ENCODE data around the gene C17orf113. TPM values are rescaled to one million over a fixed set of nuclear protein-coding genes. Genes with fewer than 3 reads are reported as not detected.
"Not testable (repeated sequence)": the region's sequence is repeated elsewhere in the genome, so short reads cannot be mapped to it uniquely, and the experiment has no call there.

The C17orf113 gene
- total RNA-seq, 1 donor from 2014 or later, result 0.48 TPM

DNA sequence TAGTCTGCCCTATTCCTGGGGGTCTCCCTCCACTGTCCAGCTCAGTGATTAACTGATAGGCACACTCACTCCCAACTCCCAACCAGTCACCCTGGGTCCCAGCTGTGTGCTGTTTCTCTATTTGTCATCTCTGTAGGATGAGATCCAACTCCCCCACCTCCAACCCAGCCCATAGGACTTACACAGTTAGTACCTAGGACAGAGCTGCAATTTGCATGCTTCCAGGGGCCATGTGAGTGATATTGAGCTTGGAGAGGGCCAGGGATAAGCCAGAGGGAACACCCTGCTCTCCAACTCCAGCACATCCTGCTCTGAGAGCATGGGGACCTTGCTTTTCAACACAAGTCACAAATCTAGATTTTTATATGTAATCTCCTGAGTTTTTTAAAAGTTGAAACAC is 8.8 kb downstream of the C17orf113 start:
- ATAC-seq, result no peak

DNA sequence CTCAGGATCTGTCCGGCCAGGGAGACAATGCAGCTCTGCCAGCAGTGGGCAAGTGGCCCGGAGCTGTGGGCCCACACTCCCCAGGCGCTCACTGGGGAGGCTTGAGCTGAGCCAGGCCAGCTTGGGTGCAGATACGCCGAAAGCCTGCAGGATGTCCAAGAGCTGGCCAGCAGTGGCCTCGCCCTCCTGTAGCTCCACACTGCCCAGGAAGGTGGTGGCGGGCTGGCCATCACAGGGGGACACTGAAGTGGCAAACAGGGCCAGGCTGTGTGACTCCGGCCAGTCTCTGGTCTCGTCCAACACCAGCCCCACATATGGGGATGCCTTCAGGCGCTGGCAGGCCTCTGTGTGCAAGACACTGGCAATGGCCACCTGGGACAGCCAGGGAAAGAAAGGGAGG is 9.6 kb downstream of the C17orf113 start:
- ATAC-seq, result no peak

DNA sequence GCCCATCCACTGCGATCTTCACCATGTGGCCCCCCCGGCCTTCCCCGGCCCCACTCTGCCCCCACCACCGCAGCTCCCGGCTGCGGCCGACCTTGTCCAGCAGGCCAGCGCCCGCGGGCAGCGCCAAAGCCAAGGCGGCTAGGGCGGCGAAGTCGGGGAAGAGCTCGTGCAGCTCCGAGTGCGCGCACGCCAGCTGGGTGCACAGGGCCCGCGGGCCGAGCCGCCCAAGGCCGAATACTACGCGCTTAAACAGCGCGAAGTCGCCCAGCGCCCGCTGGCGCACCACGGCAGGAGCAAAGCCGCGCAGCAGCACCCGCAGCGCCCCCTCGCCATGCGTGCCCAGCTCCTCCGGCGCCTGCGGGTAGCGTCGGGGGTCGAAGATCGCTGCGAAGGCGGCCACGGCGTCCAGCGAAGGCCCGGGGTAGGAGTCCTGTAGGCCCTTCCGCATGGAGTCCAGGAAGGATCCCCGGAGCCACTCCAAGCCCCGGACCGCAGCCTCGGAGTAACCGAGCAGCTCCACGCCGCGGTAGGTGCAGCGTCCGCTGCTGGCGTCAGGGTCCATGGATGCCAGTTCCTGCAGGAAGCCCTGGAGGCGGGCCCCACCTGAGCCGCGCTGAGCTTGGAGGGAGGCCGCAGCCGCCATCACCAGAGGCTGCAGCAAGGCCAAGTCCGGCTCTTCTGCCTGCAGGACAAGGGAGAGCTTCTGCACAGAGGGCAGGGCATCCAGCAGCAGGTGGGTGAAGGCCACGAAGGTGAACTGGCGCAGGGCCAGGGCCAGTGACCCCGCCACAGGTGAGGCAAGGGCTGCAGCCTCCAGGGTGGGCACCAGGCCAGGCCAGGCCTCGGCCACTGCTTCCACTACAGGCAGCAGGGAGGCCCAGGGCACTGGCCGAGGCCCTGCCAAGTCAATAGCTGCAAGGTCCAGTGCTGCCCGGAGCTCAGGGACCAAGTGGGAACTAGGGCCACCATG is 10.3 kb downstream of the C17orf113 start:
- peak; percentile 4 for ATAC-seq

DNA sequence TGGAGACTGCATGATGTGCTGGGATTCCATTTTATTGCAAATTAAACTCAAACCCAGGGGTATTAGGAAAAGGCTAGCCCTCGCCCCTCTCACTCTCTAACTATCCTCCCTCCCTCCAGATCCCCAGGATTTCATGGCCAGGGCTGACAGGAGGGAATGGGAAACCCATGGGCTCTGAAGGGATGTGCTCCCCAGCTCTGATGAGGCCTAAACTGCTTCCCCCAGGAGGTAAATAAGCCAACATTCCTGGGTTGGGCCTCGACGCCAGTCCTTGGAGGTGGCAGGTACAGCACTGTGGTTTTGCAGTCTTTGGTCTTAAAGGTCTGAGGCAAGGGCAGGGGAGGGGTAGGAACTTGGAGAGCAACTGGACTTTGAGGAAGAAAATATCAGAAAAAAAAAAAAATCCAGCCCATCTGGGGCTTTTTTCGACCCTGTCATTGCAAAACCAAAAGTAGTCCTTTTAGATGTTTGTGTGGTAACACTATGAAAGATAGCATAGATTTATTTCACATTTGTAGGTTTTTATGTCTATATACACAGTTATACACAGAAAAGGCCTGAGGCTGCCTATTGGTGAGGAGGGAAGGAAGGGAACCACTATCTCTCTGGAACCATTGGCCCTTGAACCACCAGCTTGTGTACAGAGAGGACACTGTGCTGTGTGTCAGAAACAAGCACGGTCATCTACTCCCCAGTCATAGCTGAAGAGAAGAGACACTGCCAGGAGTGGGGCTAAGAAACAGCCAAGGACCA is 12.0 kb downstream of the C17orf113 start:
- ATAC-seq, result no peak

DNA sequence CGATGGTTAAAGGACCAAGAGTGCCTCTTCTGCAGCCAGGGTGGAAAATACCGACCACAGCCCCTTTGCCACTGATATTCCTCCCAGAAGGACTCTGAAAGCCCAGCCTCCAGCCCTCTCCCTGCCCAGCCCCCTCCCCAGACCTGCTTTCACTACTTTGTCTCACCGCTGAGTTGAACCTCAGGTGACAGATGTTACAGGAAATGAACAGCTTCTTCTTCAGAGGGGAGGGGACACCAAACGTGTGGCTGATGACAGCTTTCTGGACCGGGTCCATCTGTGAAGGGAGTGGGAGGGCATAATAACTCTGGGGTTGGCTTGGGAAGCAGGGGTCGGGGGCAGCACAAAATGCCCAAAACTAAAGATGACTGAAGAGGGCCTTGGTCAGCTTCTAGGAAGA is 16.3 kb downstream of the C17orf113 start:
- no peak for ATAC-seq

DNA sequence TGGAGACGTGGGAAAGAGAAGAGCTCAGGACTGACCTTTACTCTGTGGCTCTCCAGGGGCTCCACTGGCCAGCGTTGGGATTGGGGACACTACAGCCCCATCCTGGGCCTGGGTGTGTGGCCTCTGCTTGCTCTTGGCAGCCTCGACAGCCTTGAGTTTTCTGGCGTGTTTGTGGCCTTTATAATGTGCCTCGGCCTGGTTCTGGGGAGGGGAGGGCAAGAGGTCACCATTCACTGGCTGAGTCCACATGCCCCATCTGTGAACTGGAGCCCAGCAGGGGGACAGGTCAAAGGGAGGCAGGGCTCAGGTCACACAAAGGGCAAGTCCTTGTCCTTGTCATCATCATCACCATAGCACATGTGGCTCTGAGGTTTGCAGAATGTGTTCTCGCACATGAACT is 18.8 kb downstream of the C17orf113 start:
- ATAC-seq, result no peak

DNA sequence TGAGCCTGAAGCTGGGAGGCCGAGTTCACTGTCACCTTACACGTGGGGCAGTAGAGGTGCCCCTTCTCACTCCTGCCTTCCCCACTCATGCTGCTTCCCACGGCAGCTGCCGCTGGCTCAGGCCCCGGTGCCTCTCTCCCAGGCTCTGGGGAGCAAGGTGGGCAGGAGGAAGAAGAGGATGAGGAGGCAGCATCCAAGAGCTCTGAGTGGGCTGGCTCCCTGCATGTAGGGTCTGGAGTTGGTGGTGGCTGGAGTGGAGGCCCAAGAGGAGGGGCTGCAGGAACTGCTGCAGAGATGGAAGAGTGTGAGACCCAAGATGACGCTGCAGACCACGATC is 21.6 kb downstream of the C17orf113 start:
- no peak for ATAC-seq

DNA sequence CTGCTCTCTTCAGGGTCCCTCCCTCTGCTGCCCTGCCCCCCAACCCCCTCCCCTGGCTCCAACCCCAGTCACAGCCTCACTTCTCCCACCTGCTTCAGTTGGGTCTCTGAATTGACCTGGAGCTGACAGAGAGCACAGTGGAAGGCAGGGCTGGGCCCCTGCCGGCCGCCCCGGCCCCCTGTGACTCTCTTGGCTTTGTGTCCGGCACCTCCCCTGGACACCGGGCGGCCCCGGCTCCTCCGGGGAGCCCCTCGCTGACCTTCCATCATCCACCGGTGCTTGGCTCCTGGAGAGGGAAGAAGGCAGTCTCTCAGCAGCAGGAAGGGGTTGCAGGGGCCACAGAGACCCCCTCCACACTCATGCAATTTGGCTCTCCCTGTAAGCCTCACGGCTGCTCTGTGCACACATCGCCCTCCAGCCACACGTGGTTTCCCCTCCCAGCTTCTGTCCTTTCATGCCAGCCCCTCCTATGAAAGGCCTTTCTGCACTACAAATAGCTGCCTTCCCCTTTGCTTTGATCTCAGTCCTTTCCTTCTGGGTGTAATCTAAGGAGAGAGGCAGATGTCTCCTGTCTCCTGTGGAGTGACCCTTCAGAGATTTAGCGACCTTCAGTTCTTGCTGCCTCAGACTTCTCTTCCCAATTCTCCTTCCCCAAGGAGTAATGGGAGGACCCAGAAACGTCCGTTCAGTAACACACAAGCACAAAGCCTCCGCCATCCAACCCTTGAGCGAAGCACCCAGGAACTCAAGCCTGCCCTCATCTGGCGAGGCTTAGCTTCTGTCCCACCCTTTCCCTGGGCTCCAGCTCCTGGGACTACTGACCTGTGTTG is 22.2 kb downstream of the C17orf113 start:
- ATAC-seq, result no peak

DNA sequence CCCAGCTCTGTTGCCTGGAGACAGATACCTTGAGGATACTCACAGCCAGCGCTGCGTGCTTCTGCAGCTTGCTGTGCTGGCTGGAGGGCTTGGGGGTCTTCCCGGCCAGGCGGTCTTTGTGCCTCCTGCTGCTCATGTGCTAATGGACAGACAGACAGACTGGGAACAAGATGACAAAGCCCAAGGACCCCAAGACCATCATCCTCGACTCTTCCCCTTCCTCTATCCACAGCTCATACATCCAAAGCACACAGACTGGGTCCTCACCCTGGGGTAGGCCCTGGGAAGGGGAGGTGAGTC is 22.9 kb downstream of the C17orf113 start:
- ATAC-seq, result no peak

DNA sequence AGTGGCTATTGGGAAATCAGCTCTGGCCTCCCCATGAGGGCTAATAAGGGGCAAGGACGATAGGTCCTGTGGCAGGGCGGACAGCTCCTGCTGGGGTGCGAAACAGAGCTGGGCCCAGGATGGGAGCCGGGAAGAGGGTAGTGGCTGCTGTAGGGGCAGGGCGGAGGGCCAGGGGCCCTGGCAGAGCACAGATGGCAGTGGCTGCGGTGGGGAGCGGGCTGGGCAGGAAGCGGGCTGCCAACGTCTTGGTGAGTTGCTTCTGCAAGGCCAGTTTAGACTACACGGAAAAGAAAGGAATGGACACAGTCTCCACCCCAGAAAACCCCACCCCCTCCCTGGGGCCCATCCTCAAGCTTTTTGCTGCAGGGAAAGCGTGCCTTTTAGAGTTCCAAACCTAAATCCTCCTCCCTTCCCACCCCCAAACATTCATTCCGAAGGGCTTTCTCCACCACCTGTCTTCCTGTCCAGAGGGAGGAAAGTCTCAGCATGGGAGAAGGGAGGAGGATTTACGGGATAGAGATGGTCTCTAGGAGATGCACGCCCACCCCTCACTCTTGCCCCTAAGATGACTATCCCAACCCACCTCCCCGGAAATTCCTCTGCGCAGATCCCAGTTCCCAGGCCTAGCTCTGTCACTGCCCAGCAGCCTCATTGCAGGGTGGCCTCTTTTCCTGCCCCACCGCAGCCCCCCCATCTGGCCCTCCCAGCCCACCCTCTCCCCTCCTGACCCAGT is 23.4 kb downstream of the C17orf113 start:
- ATAC-seq, result no peak

DNA sequence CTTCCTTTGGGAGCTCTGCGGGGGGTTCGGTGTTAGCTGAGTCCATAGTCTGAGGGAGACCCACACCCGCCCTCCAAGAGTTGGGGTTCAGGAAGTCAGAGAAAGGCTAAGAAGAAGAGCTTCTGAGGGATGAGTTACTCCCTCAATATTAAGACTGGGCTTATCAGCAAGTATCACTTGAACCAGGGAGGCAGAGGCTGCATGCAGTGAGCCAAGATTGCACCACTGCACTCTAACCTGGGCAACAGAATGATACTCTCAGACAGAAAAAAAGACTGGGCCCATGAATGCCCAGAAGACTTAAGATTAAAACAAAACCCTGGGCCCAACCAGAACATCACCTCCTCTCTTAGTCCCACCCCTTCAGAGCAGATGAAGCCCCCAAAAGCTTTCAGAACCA is 24.5 kb downstream of the C17orf113 start:
- ATAC-seq, result no peak

DNA sequence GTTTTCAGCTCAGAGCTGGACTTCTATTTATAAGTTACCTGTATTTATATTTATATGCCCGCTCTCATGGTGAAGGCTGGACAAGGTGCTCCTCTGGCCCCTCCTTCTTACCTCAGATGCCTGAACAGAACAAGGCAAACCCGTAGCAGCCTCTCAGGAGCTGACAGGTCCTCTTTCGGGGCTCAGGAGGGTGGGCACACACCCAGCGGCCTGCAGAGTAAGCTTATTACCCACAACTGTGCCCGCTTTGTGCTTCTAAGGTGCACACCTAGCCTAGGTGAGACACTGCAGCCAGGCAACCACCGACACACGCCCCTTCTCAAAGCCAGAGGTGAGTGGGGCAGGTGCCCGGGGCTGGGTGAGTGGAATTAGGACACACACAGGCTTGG is 25.2 kb downstream of the C17orf113 start:
- ATAC-seq, result peak; percentile 2

DNA sequence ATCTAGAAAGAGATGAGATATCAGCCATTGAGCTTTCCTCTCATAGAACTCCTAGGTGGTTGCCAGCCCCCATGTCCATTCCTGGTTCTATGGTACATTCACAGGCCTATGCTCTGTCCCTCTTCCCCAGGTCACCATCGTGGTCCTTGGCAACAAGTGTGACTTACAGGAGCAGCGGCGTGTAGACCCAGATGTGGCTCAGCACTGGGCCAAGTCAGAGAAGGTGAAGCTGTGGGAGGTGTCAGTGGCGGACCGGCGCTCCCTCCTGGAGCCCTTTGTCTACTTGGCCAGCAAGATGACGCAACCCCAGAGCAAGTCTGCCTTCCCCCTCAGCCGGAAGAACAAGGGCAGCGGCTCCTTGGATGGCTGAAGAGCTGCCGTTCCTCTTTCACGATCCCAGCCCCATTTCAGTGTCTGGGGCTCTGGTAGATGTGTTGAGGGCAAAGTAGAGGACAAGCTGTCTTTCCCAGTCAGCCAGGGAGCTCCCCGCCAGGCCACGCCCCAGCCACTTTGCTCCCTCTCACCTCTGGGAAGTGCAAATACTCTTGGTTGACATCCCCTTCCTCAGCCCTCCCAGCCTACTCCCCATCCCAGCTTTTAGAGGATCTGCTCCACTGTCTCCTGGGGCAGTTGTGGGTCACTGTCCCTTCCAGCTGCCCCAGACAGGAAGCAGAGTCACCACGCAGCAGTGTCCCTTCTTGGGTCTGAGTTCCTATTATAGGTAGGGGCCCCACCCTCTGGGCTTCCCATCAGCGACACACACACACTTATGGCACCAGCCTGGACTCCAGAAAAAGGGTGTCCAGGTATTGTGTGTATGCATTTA is 26.7 kb downstream of the C17orf113 start:
- peak; percentile 56 for ATAC-seq

DNA sequence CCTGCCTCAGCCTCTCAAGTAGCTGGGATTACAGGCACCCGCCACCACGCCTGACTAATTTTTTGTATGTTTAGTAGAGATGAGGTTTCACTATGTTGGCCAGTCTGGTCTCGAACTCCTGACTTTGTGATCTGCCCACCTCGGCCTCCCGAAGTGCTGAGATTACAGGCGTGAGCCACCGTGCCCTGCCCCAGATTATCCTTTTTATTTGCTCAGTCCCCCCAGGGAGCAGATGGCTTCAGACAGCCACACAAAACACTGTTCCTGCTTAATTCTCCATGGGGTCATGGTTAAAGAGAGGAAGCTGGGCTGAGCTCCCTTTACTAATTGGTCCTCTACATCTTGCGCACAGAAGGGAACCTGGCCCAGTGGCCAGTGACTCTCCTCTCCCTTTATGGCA is 29.6 kb downstream of the C17orf113 start:
- not testable (repeated sequence) for ATAC-seq

DNA sequence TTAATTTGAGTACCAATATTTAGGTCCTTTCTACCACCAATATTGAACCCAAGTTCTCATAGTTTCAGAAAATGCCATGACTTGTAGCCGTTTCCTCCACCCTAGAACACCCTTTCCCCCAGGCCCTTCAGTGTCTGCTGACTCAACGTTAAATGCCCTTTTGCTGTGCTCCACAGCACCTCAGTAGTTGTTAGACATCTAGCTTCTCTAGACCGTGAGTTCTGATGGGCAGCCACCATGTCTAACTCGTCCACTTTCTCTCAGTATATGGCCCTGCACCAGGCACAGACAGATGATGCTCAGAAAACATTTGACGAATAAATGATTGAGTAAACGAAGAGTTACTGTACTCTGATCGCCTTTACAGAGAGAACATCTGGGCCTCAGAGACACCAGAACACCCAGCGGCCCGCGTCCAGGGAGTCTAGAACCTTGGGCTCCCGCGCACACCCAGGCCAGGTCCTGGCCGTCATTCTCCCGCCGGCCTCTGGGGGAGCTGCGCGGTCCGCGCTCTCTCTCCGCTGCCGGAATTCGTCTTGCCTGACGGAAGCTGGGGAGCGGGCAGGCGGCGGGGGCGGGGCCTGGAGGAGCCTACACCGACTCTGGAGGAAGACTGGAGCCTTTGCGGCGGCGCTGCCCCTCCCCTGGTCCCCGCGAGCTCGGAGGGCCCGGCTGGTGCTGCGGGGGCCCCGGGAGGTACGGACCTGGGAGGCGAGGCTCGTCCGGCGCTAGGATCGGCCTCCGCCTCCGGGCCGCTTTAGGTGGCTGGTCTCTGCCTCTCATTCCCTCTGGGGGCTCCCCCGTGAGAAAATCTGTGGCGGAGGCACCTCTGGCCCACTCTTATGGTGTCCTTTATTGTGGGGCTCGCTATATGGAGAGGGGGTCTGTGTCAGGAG is 30.6 kb downstream of the C17orf113 start, which contains the start of gene NKIRAS2:
NKIRAS2 (plus strand) TSS at position 582 of the 896 bp plus-strand sequence. CDS start 1,488 bp downstream, outside the sequence.
- peak; percentile 79 for ATAC-seq

DNA sequence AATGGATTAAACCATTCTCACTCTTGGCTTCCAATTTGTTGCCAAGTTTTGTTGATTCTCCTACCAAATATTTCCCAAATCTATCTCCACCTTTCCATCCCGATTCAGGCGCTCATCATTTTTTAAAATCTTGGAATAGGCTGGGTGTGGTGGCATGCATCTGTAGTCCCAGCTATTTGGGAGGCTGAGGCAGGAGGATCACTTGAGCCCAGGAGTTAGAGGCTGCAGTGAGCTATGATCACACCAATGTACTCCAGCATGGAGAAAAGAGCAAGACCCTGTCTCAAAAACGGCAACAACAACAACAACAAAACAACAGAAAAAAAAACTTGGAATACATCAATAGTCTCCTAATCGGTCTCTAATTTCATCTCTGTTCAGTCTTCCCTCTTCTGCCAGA is 31.4 kb downstream of the C17orf113 start:
- ATAC-seq, result no peak

DNA sequence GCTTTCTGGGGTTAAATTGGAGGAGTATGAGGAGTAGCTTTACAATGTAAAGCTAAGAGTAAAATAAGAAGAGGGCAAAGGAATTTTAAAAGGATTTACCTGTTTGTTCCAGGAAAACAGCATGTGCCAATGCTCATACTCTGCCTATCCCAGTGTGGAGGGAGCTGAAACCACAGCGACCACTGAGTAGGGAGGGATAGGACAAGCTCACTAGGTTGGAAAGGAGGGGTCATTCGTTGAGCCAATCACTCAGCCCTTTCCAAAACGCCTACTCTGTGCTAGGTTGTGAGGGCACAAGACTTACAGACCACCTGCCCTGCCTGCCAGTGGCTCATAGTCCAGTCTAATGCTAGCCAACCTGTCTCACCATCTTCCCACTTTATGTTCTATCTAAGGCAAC is 32.1 kb downstream of the C17orf113 start:
- ATAC-seq, result no peak

DNA sequence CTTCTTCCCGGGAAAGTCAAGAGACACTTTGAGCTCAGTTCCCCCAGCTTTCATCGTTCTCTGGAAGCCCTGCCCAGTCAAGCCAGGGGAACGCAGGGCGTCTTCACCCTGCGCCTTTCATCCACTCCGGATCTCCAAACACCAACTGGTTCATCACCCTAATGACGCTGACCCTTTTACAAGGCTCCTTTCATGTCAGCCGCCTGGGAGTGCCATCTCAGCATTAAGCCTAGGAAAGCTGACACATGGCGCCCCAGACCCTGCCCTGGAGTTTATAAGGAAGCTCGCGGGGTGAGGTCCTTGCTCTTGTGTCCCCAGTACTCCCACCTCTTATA is 32.6 kb downstream of the C17orf113 start:
- ATAC-seq, result peak; percentile 35

DNA sequence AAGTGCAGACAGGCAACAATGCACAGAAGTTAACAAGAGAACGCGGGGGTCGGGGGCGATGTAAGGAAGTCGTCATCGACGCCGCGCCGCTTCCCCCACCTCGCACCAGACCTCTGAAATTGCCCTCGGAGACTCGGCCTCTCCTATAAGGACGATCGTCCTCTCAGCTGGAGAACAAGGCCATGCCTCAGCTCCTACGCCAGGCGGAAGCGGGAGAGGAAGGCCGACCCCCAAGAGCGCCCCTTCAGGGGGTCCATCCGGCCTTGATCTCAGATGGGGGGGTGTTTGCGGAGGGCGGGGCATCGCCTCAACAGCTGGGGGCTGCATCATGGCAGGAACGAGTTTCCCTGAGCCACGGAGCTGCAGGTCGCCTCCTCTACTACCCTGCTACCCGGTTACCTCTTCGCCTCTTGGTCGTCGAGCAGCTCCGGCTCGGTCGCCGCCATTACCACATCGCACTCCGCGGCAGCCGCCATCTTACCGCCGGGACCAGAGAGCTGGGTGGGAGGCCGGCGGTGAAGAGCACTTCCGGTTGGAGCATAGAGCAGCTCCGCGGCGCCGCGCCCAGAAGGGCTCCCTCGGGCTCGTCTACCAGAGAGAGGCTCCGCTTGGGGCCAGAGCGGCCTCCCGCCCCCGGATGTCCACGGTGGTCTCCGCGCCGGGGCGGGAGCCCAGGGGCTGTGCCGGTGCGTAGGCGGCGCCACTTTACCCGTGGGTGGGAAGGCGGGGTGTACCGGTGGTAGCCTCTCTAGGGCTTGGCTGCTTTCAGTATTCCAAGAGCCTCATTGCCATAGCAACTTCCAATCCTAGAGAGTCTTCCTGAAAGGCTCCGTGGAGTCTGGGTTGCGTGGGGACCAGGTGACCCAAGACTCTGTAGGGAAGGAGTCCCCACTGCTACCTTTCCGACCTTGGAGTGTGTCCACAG is 33.2 kb downstream of the C17orf113 start, which contains the start of gene DNAJC7:
DNAJC7 (minus strand) TSS at position 499 of the 925 bp plus-strand sequence; CDS start at position 476, 23 bp downstream.
- peak; percentile 86 for ATAC-seq

Measured in esophagus mucosa (tissue), 1 donor.